IMR-90 (cell line): ENCODE measurements around the gene RASSF8. TPM values are rescaled to one million over a fixed set of nuclear protein-coding genes. Genes with fewer than 3 reads are reported as not detected.

ENCODE experiments used
- ATAC-seq: fragments of 200-7000 bp; cut with Tn5 transposase; 2 replicates; pipeline ENCODE4 v1.9.1; 2020; ENCODE audit warnings: low read depth, mild to moderate bottlenecking, moderate library complexity
- BruUV-seq: library from RNA; stranded (reverse); fragments of 400-500 nt; replicated peaks from 2 replicates; lab custom pipeline; 2021; lab: Mats Ljungman, UMichigan
- CTCF ChIA-PET: fragments of 300-600 bp; formaldehyde crosslinking; extraction: SDS; loops from one replicate; lab custom pipeline; 2021; ENCODE audit warnings: antibody characterized with exemption; lab: Yijun Ruan, JAX
- POLR2A ChIA-PET: fragments of 300-600 bp; sonication (Branson Sonifier 250); formaldehyde crosslinking; loops from one replicate; lab custom pipeline; 2022; ENCODE audit warnings: antibody characterized with exemption; ENCODE audit not compliant: unreplicated experiment; lab: Charles Lee
- DNase-seq: peaks from one replicate; pipeline ENCODE4 v3.0.0; 2013
- H2AFZ ChIP-seq: replicated peaks from 2 replicates; pipeline ENCODE3; 2013; ENCODE audit warnings: low read length, mild to moderate bottlenecking; ENCODE audit not compliant: poor library complexity
- H2AK5ac ChIP-seq: 2 replicates; pipeline ENCODE4 v1.6.1; 2013; ENCODE audit warnings: low read depth, low read length, inconsistent platforms
- H2AK9ac ChIP-seq: replicated peaks from 2 replicates; pipeline ENCODE3; 2013; ENCODE audit warnings: mild to moderate bottlenecking, low read depth, low read length, moderate library complexity; ENCODE audit not compliant: poor library complexity
- H2BK120ac ChIP-seq: 2 replicates; pipeline ENCODE4 v1.6.1; 2013; ENCODE audit warnings: low read depth, low read length, inconsistent platforms
- H2BK15ac ChIP-seq: 3 replicates; pipeline ENCODE4 v1.6.1; 2013; ENCODE audit warnings: low read depth, low read length, inconsistent platforms
- H2BK20ac ChIP-seq: 2 replicates; pipeline ENCODE4 v1.6.1; 2013; ENCODE audit warnings: low read depth, mild to moderate bottlenecking, inconsistent platforms, low read length, moderate library complexity
- H2BK5ac ChIP-seq: 2 replicates; pipeline ENCODE4 v1.6.1; 2013; ENCODE audit warnings: mild to moderate bottlenecking, low read depth, low read length, inconsistent platforms; ENCODE audit not compliant: poor library complexity, severe bottlenecking
- H3K14ac ChIP-seq: replicated peaks from 2 replicates; pipeline ENCODE4 v1.6.1; 2013; ENCODE audit warnings: low read depth, low read length, inconsistent platforms
- H3K18ac ChIP-seq: 2 replicates; pipeline ENCODE4 v1.6.1; 2013; ENCODE audit warnings: low read depth, low read length, control low read depth
- H3K23ac ChIP-seq: 2 replicates; pipeline ENCODE4 v1.6.1; 2013; ENCODE audit warnings: low read depth, low read length, inconsistent platforms
- H3K27ac ChIP-seq: 2 replicates; pipeline ENCODE4 v1.5.1; 2013; ENCODE audit warnings: mild to moderate bottlenecking, control low read depth, low read length; ENCODE audit not compliant: insufficient read depth
- H3K27me3 ChIP-seq: 2 replicates; pipeline ENCODE4 v1.6.1; 2013; ENCODE audit warnings: low read length; ENCODE audit not compliant: control insufficient read depth, insufficient read depth
- H3K36me3 ChIP-seq: 2 replicates; pipeline ENCODE4 v1.6.1; 2013; ENCODE audit warnings: low read length, mixed read lengths; ENCODE audit not compliant: control insufficient read depth, insufficient read depth
- H3K4ac ChIP-seq: 2 replicates; pipeline ENCODE4 v1.6.1; 2013; ENCODE audit warnings: low read depth, low read length, inconsistent platforms
- H3K4me1 ChIP-seq: 2 replicates; pipeline ENCODE4 v1.6.1; 2013; ENCODE audit warnings: low read length, mixed read lengths; ENCODE audit not compliant: control insufficient read depth, insufficient read depth
- H3K4me2 ChIP-seq: 2 replicates; pipeline ENCODE4 v1.6.1; 2013; ENCODE audit warnings: low read depth, mild to moderate bottlenecking, control low read depth, low read length, moderate library complexity
- H3K4me3 ChIP-seq: 2 replicates; pipeline ENCODE4 v1.5.1; 2013; ENCODE audit warnings: low read depth, mild to moderate bottlenecking, control low read depth, low read length, moderate library complexity; ENCODE audit not compliant: insufficient read depth
- H3K56ac ChIP-seq: 2 replicates; pipeline ENCODE4 v1.6.1; 2013; ENCODE audit warnings: low read length, inconsistent platforms; ENCODE audit not compliant: insufficient read depth; ENCODE audit errors: extremely low read depth
- H3K79me1 ChIP-seq, 2 experiments: 2 replicates each; pipeline ENCODE4 v1.6.1; 2013; ENCODE audit warnings: low read length in 2 of 2, inconsistent platforms in 1 of 2, low read depth in 1 of 2
- H3K9ac ChIP-seq: 2 replicates; pipeline ENCODE4 v1.6.1; 2013; ENCODE audit warnings: low read depth, low read length, control low read depth
- H3K9me1 ChIP-seq: 2 replicates; pipeline ENCODE4 v1.6.1; 2013; ENCODE audit warnings: low read length, inconsistent platforms; ENCODE audit not compliant: insufficient read depth
- H3K9me3 ChIP-seq: 2 replicates; pipeline ENCODE4 v1.6.1; 2013; ENCODE audit warnings: low read length; ENCODE audit not compliant: control insufficient read depth, insufficient read depth
- H4K20me1 ChIP-seq: 2 replicates; pipeline ENCODE4 v1.6.1; 2013; ENCODE audit warnings: low read length, inconsistent platforms; ENCODE audit not compliant: insufficient read depth
- H4K5ac ChIP-seq: 2 replicates; pipeline ENCODE4 v1.6.1; 2013; ENCODE audit warnings: mild to moderate bottlenecking, low read depth, low read length, control low read depth
- H4K8ac ChIP-seq, 2 experiments: 2 replicates each; pipeline ENCODE4 v1.6.1; 2013; ENCODE audit warnings: low read depth in 2 of 2, low read length in 2 of 2, control low read depth in 1 of 2, inconsistent platforms in 1 of 2
- H4K91ac ChIP-seq: 2 replicates; pipeline ENCODE4 v1.6.1; 2013; ENCODE audit warnings: low read depth, low read length, inconsistent platforms; ENCODE audit not compliant: insufficient read depth
- CTCF ChIP-seq: conservative IDR thresholded peaks from 2 replicates; pipeline ENCODE4 v1.5.1; 2012; ENCODE audit warnings: mild to moderate bottlenecking, low read depth, low read length, improper control_type of control experiment
- MAFK ChIP-seq: IDR thresholded peaks from 2 replicates; pipeline ENCODE4 v1.6.1; 2012; ENCODE audit warnings: low read depth, low read length, improper control_type of control experiment
- RCOR1 ChIP-seq: IDR thresholded peaks from 2 replicates; pipeline ENCODE4 v1.6.1; 2012; ENCODE audit warnings: mild to moderate bottlenecking, low read length, improper control_type of control experiment; ENCODE audit not compliant: insufficient replicate concordance
- SMC3 ChIP-seq: fragments of 150-350 bp; IDR thresholded peaks from 2 replicates; pipeline ENCODE4 v1.6.1; 2016; ENCODE audit warnings: low read depth, mild to moderate bottlenecking, antibody characterized with exemption, low read length, moderate library complexity
- USF2 ChIP-seq: fragments of 150-350 bp; IDR thresholded peaks from 2 replicates; pipeline ENCODE4 v1.6.1; 2017; ENCODE audit warnings: mild to moderate bottlenecking, antibody characterized with exemption, low read length, low read depth
- WGBS, 2 experiments: methylation state at CpG; one replicate each; pipeline versions ENCODE4 v1.1.5 to v1.1.7; 2013; ENCODE audit warnings: missing lambda C conversion rate in 2 of 2; ENCODE audit not compliant: insufficient read length in 1 of 2; ENCODE audit errors: extremely low coverage in 2 of 2; 5-methylcytosine and 5-hydroxymethylcytosine counted together
- dilution Hi-C: fragments of 300-500 bp; cut with HindIII; formaldehyde crosslinking; loops from one replicate; pipeline ENCODE4 v1.14.3; 2018; ENCODE audit warnings: low sequenced_read_pairs; ENCODE audit not compliant: unreplicated experiment
- in situ Hi-C: fragments of 300-500 bp; cut with MboI; formaldehyde crosslinking; loops from 3 replicates; pipeline ENCODE4 v1.14.3; 2019; ENCODE audit warnings: low sequenced_read_pairs, inconsistent platforms, mixed read lengths
- intact Hi-C: fragments of 100-400 bp; cut with micrococcal nuclease; formaldehyde crosslinking; loops from 2 replicates; pipeline ENCODE4 v1.10.0; 2022
- polyA plus RNA-seq, 3 experiments: library from polyadenylated mRNA; depleted of rRNA; stranded (reverse); fragments of >200 nt; gene quantifications; 2 replicates each; pipeline ENCODE4 v1.2.3, GENCODE V29; 2012; ENCODE audit warnings: low replicate concordance in 1 of 3
- total RNA-seq: library from RNA; depleted of rRNA; stranded (reverse); fragments of >200 nt; gene quantifications from 2 replicates; pipeline ENCODE4 v1.2.3, GENCODE V29; 2012

The RASSF8 gene
- total and polyA plus RNA-seq, 2 of the 4 experiments (the other 2 are of a cell fraction): 10.8 to 50.5 TPM

GRCh38 chr12:26032290-26032689 is 73.8 kb downstream of the RASSF8 start:
- no peak for ATAC-seq
- in situ Hi-C loops: loop anchor here (25.0 kb wide), 2 partner anchors 795 to 1045 kb away; no protein-coding TSS in a partner anchor
- H4K91ac ChIP-seq: no peak overlapping the region

More at GRCh38 chr12:26032290-26032689, 73.8 kb downstream of the RASSF8 start:
- ChIA-PET POLR2A (no interaction called here), CTCF (interaction anchor here (0.6 to 1.7 kb wide), 4 partner anchors 12 to 632 kb away, joined by 3 to 5 read pairs (median 4); no protein-coding TSS in a partner anchor)
- no peak overlapping the region for H2BK15ac ChIP-seq
- H3K4me1 ChIP-seq: peaks cover 9% of the 10 kb centered on the region
- H3K4me3 ChIP-seq: no peak overlapping the region
- peaks cover 30% of the 10 kb centered on the region for H4K20me1 ChIP-seq
- no peak overlapping the region for H3K4ac ChIP-seq
- no peak overlapping the region for H2BK120ac ChIP-seq
- H3K27ac ChIP-seq: no peak overlapping the region
- H2AFZ ChIP-seq: no peak overlapping the region
- dilution Hi-C loops: no loop called here
- no peak overlapping the region for H2AK9ac ChIP-seq
- H3K9ac ChIP-seq: no peak overlapping the region
- H2BK5ac ChIP-seq: no peak overlapping the region
- peaks cover 28 to 72% of the 10 kb centered on the region in 2 experiments for H3K79me1 ChIP-seq
- no CpG with 5 or more reads among the region's 1 CpG for WGBS, 2 experiments
- intact Hi-C loops: no loop called here
- no peak overlapping the region for H2BK20ac ChIP-seq
- H3K23ac ChIP-seq: no peak overlapping the region
- peaks cover 15% of the 10 kb centered on the region for H3K9me1 ChIP-seq
- no peak overlapping the region for H3K56ac ChIP-seq
- TF ChIP-seq MAFK: no peak
- no peak for TF ChIP-seq SMC3
- no peak for TF ChIP-seq RCOR1
- no peak for TF ChIP-seq USF2
- no peak for TF ChIP-seq CTCF
- H3K36me3 ChIP-seq: no peaks in the 10 kb centered on the region
- no peak overlapping the region for H3K14ac ChIP-seq
- no peak overlapping the region for H4K8ac ChIP-seq
- H2AK5ac ChIP-seq: no peak overlapping the region
- H3K4me2 ChIP-seq: no peak overlapping the region
- H3K9me3 ChIP-seq: no peaks in the 10 kb centered on the region
- no peaks in the 10 kb centered on the region for H3K27me3 ChIP-seq
- BruUV-seq: no TSS peak
- H3K18ac ChIP-seq: no peak overlapping the region
- no peak overlapping the region for H4K5ac ChIP-seq
- DNase-seq: no peak
